K562 (cell line): ENCODE results near the gene SCARF1. TPM values are rescaled to one million over a fixed set of nuclear protein-coding genes. Genes with fewer than 3 reads are reported as not detected.
A peak's percentile ranks its signal among the peaks of the same experiment; 100 is the strongest.

Experiments
- CHCHD3 ChIP-seq: fragments of 250-450 bp; sonication (Bioruptor Pico); IDR thresholded peaks from 2 replicates; pipeline ENCODE4 v2.1.2; 2022; ENCODE audit warnings: mild to moderate bottlenecking
- CHD2 ChIP-seq: IDR thresholded peaks from 2 replicates; pipeline ENCODE4 v1.6.1; 2011; ENCODE audit warnings: low read depth, low read length
- DIDO1 ChIP-seq: fragments of 450-650 bp; IDR thresholded peaks from 2 replicates; pipeline ENCODE4 v1.6.1; 2016; ENCODE audit warnings: low read depth, missing biosample characterization, missing genetic modification characterization
- EGR1 ChIP-seq: fragments of 450-650 bp; conservative IDR thresholded peaks from 2 replicates; pipeline ENCODE4 v1.6.1; 2017; ENCODE audit warnings: mild to moderate bottlenecking
- EP400 ChIP-seq: fragments of 450-650 bp; IDR thresholded peaks from 2 replicates; pipeline ENCODE4 v1.6.1; 2017; ENCODE audit warnings: antibody characterized with exemption, mild to moderate bottlenecking, moderate library complexity
- ESRRA ChIP-seq: fragments of 450-650 bp; IDR thresholded peaks from 2 replicates; pipeline ENCODE4 v1.6.1; 2014; ENCODE audit warnings: low read depth, mild to moderate bottlenecking, moderate library complexity, borderline replicate concordance
- HDAC2 ChIP-seq: fragments of 450-650 bp; IDR thresholded peaks from 2 replicates; pipeline ENCODE4 v1.6.1; 2016; ENCODE audit warnings: mild to moderate bottlenecking
- HDAC8 ChIP-seq: fragments of 450-650 bp; IDR thresholded peaks from 2 replicates; pipeline ENCODE4 v1.6.1; 2016; ENCODE audit warnings: mild to moderate bottlenecking, missing genetic modification characterization, moderate library complexity, missing compliant biosample characterization
- MTA1 ChIP-seq: fragments of 450-650 bp; IDR thresholded peaks from 2 replicates; pipeline ENCODE4 v1.6.1; 2017; ENCODE audit warnings: borderline replicate concordance
- NFXL1 ChIP-seq: fragments of 450-650 bp; formaldehyde crosslinking; IDR thresholded peaks from 2 replicates; pipeline ENCODE4 v1.4.0; 2021; ENCODE audit warnings: mild to moderate bottlenecking
- SIRT6 ChIP-seq: IDR thresholded peaks from one replicate; pipeline ENCODE4 v1.6.1; 2012; ENCODE audit warnings: low read depth, mild to moderate bottlenecking, control low read depth, inconsistent platforms, low read length, moderate library complexity
- SMARCA4 ChIP-seq: fragments of 450-650 bp; IDR thresholded peaks from 2 replicates; pipeline ENCODE4 v1.6.1; 2016
- SP1 ChIP-seq: sonication (generic); formaldehyde crosslinking; IDR thresholded peaks from 2 replicates; pipeline ENCODE4 v1.8.1; 2022; ENCODE audit warnings: mild to moderate bottlenecking, missing genetic modification reagents
- TARDBP ChIP-seq: fragments of 450-650 bp; IDR thresholded peaks from 2 replicates; pipeline ENCODE4 v1.6.1; 2016
- ZNF121 ChIP-seq: sonication (generic); formaldehyde crosslinking; conservative IDR thresholded peaks from 2 replicates; pipeline ENCODE4 v1.8.0; 2022; ENCODE audit warnings: missing genetic modification reagents
- ZNF217 ChIP-seq: sonication (generic); formaldehyde crosslinking; IDR thresholded peaks from 2 replicates; pipeline ENCODE4 v1.8.0; 2022; ENCODE audit warnings: mild to moderate bottlenecking, missing genetic modification reagents
- ZNF431 ChIP-seq: sonication (generic); formaldehyde crosslinking; IDR thresholded peaks from 2 replicates; pipeline ENCODE4 v1.8.0; 2022; ENCODE audit warnings: mild to moderate bottlenecking, missing genetic modification reagents
- ZNF584 ChIP-seq: fragments of 200-800 bp; sonication (Bioruptor generic); IDR thresholded peaks from 2 replicates; pipeline ENCODE4 v1.6.1; 2016; ENCODE audit warnings: low read depth, mild to moderate bottlenecking, missing genetic modification characterization, missing compliant biosample characterization
- ZNF75A ChIP-seq: fragments of 450-650 bp; formaldehyde crosslinking; IDR thresholded peaks from 2 replicates; pipeline ENCODE4 v1.4.0; 2020; ENCODE audit warnings: mild to moderate bottlenecking
- polyA plus RNA-seq, 8 experiments: library from polyadenylated mRNA; depleted of rRNA in 4 of 8; stranded (reverse) in 5 of 8; unstranded in 3 of 8; fragments of >200 nt; fragmentation: Nextera tagmentation in 2 of 8; fragmentation: Illumina TruSeq in 1 of 8; extraction: Ambion mirVana in 2 of 8; extraction: Trizol in 1 of 8; gene quantifications; 2 replicates each; pipeline versions ENCODE4 v1.2.1 to v1.2.3, GENCODE V29; 2011 to 2014; ENCODE audit warnings: inconsistent platforms in 1 of 8, missing spikeins in 1 of 8
- total RNA-seq, 7 experiments: library from RNA; depleted of rRNA in 6 of 7; stranded (reverse); fragments of >200 nt in 6 of 7; fragmentation: Illumina TruSeq in 2 of 7; extraction: Trizol in 2 of 7; gene quantifications; 2 replicates each; pipeline versions ENCODE4 v1.2.1 to v1.2.3, GENCODE V29; 2011 to 2021; ENCODE audit warnings: low replicate concordance in 1 of 7
- TF ChIP-seq, protein P1 (sequence below), 2 experiments: IDR thresholded peaks; 2 replicates each; pipeline ENCODE4 v1.6.1; 2011; ENCODE audit warnings: borderline replicate concordance in 1 of 2, control low read depth in 1 of 2, low read depth in 1 of 2, low read length in 1 of 2, mild to moderate bottlenecking in 1 of 2, mixed read lengths in 1 of 2, moderate library complexity in 1 of 2; ENCODE audit not compliant: insufficient read depth in 1 of 2, insufficient read length in 1 of 2, poor library complexity in 1 of 2, severe bottlenecking in 1 of 2; ENCODE audit errors: extremely low read depth in 1 of 2
- TF ChIP-seq, protein P2 (sequence below): fragments of 450-650 bp; formaldehyde crosslinking; IDR thresholded peaks from 2 replicates; pipeline ENCODE4 v1.4.0; 2020; ENCODE audit warnings: mild to moderate bottlenecking
- TF ChIP-seq, protein P3 (sequence below): conservative IDR thresholded peaks from 2 replicates; pipeline ENCODE4 v1.6.1; 2011; ENCODE audit warnings: low read depth, mild to moderate bottlenecking, low read length; ENCODE audit not compliant: control insufficient read depth
- TF ChIP-seq, protein P4 (sequence below): fragments of 200-400 bp; formaldehyde crosslinking; IDR thresholded peaks from 2 replicates; pipeline ENCODE4 v1.6.1; 2017; ENCODE audit warnings: mild to moderate bottlenecking, low read depth, low read length, moderate library complexity

Gene SCARF1
- total and polyA plus RNA-seq, 9 of the 15 experiments (the other 6 are each of a cell fraction or from before 2014, with no cell fraction given), result 0.04 to 2.1 (median 0.63) TPM

DNA sequence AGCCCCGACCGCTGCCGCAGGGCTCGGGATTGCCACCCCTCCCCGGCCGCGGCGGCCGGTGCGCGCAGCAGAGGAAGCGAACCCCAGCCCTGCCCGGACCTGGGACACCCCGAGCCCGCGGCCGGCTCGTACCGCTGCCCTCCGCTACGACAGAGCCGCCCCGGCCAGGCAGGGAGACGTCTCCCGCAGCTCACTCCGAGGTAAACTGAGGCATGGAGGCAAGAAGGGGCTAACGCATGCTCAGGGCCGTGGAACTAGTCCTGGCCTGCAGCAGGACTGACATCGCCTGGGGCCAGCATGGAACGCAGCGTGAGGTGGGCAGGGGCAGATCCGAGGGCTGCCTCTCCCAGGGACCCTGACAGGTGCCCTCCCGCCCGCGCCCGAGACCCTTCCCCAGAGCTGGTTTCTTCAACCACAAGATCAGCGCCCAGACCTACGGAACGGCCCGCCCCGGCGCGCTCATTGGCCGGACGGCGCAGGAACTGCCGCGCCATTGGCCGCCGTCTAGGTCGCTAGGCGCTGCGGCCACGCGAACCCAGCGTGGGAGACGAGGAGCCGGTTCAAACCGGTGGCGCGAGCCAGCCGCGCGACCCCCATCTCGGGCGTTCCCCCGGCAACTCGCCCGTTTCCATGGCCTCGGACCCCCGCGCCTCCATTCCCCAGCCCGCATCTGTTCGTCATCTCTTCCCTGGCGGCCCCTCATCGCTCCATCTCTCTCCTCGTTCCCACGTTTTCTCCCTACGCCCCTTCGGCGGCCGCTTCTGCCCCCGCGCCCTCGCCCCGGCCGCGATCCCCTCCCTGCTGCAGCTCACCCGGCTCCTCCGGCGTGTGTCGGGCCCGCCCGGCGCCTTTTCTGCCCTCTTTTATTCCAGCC, 17.3 kb downstream of the SCARF1 start, which contains the start of gene SLC43A2 (continued):
- TF ChIP-seq ZNF121 (CRISPR knock-in tag) (no peak), ZNF217 (CRISPR knock-in tag) (no peak), MTA1 (no peak), EGR1 (peak; percentile 72), HDAC2 (peak; percentile 63; the same call in 1 of the 2 replicates), SMARCA4 (no peak), SIRT6 (no peak), ZNF75A (CRISPR knock-in tag) (no peak), HDAC8 (no peak), ZNF431 (0 out of 2 replicates have a peak, but pooled peaks have one; percentile 41), ESRRA (peak; percentile 31; the same call in 1 of the 2 replicates), CHCHD3 (no peak), NFXL1 (no peak), CHD2 (peak; percentile 38; the same call in 1 of the 2 replicates), DIDO1 (tag) (no peak), SP1 (CRISPR knock-in tag) (peak; percentile 68; the same call in 1 of the 2 replicates), ZNF584 (CRISPR knock-in tag) (no peak), TARDBP (no peak), EP400 (peak; percentile 90)
- TF ChIP-seq, protein P1, sequence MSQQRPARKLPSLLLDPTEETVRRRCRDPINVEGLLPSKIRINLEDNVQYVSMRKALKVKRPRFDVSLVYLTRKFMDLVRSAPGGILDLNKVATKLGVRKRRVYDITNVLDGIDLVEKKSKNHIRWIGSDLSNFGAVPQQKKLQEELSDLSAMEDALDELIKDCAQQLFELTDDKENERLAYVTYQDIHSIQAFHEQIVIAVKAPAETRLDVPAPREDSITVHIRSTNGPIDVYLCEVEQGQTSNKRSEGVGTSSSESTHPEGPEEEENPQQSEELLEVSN (IDR thresholded peaks at IDR 0.05; ENCODE audit: borderline replicate concordance in 1 of 2, extremely low read depth in 1 of 2, insufficient read depth in 1 of 2, insufficient read length in 1 of 2, low read depth in 1 of 2, low read length in 1 of 2, poor library complexity in 1 of 2, severe bottlenecking in 1 of 2), result peak; percentile 69 to 78
- TF ChIP-seq, protein P2, sequence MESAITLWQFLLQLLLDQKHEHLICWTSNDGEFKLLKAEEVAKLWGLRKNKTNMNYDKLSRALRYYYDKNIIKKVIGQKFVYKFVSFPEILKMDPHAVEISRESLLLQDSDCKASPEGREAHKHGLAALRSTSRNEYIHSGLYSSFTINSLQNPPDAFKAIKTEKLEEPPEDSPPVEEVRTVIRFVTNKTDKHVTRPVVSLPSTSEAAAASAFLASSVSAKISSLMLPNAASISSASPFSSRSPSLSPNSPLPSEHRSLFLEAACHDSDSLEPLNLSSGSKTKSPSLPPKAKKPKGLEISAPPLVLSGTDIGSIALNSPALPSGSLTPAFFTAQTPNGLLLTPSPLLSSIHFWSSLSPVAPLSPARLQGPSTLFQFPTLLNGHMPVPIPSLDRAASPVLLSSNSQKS (CRISPR knock-in tag), result no peak
- TF ChIP-seq, protein P3, sequence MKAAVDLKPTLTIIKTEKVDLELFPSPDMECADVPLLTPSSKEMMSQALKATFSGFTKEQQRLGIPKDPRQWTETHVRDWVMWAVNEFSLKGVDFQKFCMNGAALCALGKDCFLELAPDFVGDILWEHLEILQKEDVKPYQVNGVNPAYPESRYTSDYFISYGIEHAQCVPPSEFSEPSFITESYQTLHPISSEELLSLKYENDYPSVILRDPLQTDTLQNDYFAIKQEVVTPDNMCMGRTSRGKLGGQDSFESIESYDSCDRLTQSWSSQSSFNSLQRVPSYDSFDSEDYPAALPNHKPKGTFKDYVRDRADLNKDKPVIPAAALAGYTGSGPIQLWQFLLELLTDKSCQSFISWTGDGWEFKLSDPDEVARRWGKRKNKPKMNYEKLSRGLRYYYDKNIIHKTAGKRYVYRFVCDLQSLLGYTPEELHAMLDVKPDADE, result 0 out of 2 replicates have a peak, but pooled peaks have one; percentile 21
- TF ChIP-seq, protein P4, sequence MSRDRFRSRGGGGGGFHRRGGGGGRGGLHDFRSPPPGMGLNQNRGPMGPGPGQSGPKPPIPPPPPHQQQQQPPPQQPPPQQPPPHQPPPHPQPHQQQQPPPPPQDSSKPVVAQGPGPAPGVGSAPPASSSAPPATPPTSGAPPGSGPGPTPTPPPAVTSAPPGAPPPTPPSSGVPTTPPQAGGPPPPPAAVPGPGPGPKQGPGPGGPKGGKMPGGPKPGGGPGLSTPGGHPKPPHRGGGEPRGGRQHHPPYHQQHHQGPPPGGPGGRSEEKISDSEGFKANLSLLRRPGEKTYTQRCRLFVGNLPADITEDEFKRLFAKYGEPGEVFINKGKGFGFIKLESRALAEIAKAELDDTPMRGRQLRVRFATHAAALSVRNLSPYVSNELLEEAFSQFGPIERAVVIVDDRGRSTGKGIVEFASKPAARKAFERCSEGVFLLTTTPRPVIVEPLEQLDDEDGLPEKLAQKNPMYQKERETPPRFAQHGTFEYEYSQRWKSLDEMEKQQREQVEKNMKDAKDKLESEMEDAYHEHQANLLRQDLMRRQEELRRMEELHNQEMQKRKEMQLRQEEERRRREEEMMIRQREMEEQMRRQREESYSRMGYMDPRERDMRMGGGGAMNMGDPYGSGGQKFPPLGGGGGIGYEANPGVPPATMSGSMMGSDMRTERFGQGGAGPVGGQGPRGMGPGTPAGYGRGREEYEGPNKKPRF, result no peak
